KMS-11 (cell line): Measurements from ENCODE around the gene PCP2.

Experiments used
- H2AFZ ChIP-seq: fragments of 200-600 bp; sonication (generic); 2 replicates; pipeline ENCODE4 v1.6.1; 2016; ENCODE audit warnings: antibody characterized with exemption, mixed run types, low read depth
- H3K27ac ChIP-seq: fragments of 200-600 bp; sonication (generic); 2 replicates; pipeline ENCODE4 v1.6.1; 2016; ENCODE audit warnings: mild to moderate bottlenecking, mixed run types
- H3K27me3 ChIP-seq: fragments of 200-600 bp; sonication (generic); 2 replicates; pipeline ENCODE4 v1.6.1; 2017; ENCODE audit warnings: mild to moderate bottlenecking, low read depth, mixed run types, moderate library complexity; ENCODE audit not compliant: insufficient read depth
- H3K36me3 ChIP-seq: fragments of 200-600 bp; sonication (generic); 2 replicates; pipeline ENCODE4 v1.6.1; 2017; ENCODE audit warnings: mild to moderate bottlenecking, mixed run types; ENCODE audit not compliant: insufficient read depth
- H3K4me1 ChIP-seq: fragments of 200-600 bp; sonication (generic); 2 replicates; pipeline ENCODE4 v1.6.1; 2016; ENCODE audit warnings: mild to moderate bottlenecking, low read depth, mixed run types; ENCODE audit not compliant: poor library complexity, severe bottlenecking
- H3K4me2 ChIP-seq: fragments of 200-600 bp; sonication (generic); 2 replicates; pipeline ENCODE4 v1.7.0; 2016; ENCODE audit warnings: mild to moderate bottlenecking, mixed run types
- H3K4me3 ChIP-seq: fragments of 200-600 bp; sonication (generic); IDR thresholded peaks from 2 replicates; pipeline ENCODE4 v1.6.1; 2017; ENCODE audit warnings: low read depth, low read length, mixed read lengths; ENCODE audit not compliant: insufficient read depth
- H3K79me2 ChIP-seq: fragments of 200-600 bp; sonication (generic); 2 replicates; pipeline ENCODE4 v1.6.1; 2016; ENCODE audit warnings: low read depth, mixed run types; ENCODE audit not compliant: insufficient read depth
- H3K9ac ChIP-seq: fragments of 200-600 bp; sonication (generic); 2 replicates; pipeline ENCODE4 v1.6.1; 2016; ENCODE audit warnings: mild to moderate bottlenecking, mixed run types
- H4K20me1 ChIP-seq: fragments of 200-600 bp; sonication (generic); 2 replicates; pipeline ENCODE4 v1.6.1; 2016; ENCODE audit warnings: mild to moderate bottlenecking, mixed run types; ENCODE audit not compliant: insufficient read depth
- TF ChIP-seq, protein P1 (sequence below): fragments of 200-600 bp; sonication (generic); conservative IDR thresholded peaks from 2 replicates; pipeline ENCODE4 v1.6.1; 2017; ENCODE audit warnings: low read depth, mild to moderate bottlenecking, antibody characterized with exemption, low read length, moderate library complexity, mixed read lengths

PCP2 gene

GRCh38 chr19:7676376-7676775 is 42.9 kb upstream of the PCP2 start:
- TF ChIP-seq, protein P1, sequence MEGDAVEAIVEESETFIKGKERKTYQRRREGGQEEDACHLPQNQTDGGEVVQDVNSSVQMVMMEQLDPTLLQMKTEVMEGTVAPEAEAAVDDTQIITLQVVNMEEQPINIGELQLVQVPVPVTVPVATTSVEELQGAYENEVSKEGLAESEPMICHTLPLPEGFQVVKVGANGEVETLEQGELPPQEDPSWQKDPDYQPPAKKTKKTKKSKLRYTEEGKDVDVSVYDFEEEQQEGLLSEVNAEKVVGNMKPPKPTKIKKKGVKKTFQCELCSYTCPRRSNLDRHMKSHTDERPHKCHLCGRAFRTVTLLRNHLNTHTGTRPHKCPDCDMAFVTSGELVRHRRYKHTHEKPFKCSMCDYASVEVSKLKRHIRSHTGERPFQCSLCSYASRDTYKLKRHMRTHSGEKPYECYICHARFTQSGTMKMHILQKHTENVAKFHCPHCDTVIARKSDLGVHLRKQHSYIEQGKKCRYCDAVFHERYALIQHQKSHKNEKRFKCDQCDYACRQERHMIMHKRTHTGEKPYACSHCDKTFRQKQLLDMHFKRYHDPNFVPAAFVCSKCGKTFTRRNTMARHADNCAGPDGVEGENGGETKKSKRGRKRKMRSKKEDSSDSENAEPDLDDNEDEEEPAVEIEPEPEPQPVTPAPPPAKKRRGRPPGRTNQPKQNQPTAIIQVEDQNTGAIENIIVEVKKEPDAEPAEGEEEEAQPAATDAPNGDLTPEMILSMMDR = no peak
- no peak overlapping the region for H3K4me3 ChIP-seq
- no peaks in the 10 kb centered on the region for H3K36me3 ChIP-seq
- peaks cover 56% of the 10 kb centered on the region for H3K27me3 ChIP-seq
- H4K20me1 ChIP-seq = no peaks in the 10 kb centered on the region
- H3K4me1 ChIP-seq = no peaks in the 10 kb centered on the region
- no peak overlapping the region for H3K4me2 ChIP-seq
- H2AFZ ChIP-seq = no peak overlapping the region
- no peak overlapping the region for H3K9ac ChIP-seq
- no peaks in the 10 kb centered on the region for H3K79me2 ChIP-seq
- H3K27ac ChIP-seq = no peak overlapping the region

DNA sequence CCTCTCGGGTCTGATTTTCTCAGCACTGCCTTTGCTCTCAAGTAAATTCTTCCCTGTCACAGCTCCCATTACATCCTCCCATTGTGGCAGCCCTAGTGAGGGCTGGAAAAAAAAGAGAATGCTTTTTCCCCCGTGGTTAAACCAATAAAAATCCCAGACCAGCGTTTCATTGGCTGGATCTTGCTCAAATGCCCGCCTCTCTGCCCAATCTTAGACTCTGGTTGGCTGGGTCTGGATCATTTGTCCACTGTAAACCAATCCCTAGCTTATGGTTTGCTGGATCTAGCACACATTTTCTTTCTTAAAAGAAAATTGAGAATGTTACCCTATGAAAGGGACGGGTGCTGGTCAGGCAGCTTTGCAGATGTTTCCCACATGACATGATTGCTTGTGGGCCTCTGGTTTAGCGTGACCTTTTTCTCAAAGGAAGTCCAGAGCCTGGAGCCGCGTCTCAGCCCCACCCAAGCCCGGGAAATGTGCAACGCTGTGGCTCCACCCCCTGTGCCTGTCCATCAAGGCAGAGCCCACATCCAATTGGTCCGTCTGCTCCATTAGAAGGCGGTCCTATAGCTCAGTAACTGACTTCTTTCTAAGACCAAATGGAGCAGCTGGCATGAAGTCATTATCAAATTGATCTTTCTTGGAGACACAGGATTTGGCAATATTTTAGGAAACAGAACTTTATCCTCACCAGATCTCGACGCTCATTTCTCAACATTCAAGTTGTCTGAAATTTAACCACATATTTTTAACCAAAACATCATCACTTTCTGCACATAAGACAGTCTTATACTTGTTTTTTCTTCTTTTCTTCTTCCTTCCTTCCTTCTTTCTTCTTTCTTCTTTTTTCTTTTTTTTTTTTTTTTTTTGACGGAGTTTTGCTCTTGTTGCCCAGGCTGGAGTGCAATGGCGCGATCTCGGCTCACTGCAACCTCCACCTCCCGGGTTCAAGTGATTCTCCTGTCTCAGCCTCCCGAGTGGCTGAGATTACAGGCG is 40.8 kb upstream of the PCP2 start:
- Histone ChIP-seq H3K4me3 (no peak overlapping the region), H3K9ac (no peak overlapping the region), H3K79me2 (no peaks in the 10 kb centered on the region), H4K20me1 (no peaks in the 10 kb centered on the region), H3K27me3 (peaks cover 60% of the 10 kb centered on the region), H3K27ac (no peak overlapping the region), H3K4me2 (peak overlapping the region; percentile 23; the same call in 1 of the 2 replicates), H3K4me1 (no peaks in the 10 kb centered on the region), H3K36me3 (no peaks in the 10 kb centered on the region), H2AFZ (peak overlapping the region; percentile 60; the same call in 1 of the 2 replicates)
- TF ChIP-seq, protein P1 = no peak

DNA sequence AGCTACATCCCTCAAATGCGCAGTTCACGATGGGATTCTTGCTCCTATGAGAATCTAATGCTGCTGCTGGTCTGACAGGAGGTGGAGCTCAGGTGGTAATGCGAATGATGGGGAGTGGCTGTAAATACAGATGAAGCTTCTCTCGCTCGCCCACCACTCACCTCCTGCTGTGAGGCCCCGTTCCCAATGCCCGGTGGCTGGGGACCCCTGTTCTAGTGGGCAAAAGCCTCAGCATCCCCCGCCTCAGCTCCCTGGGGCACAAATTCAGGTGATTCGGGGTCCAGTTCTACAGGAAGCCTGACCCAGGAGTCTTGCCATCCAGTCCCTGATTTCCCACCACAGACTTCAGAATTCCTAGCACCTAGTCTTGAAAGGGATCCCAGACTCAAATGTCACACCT is 39.0 kb upstream of the PCP2 start:
- Histone ChIP-seq H3K27ac (no peak overlapping the region), H3K79me2 (no peaks in the 10 kb centered on the region), H3K4me2 (no peak overlapping the region), H3K9ac (no peak overlapping the region), H3K4me3 (no peak overlapping the region), H3K4me1 (no peaks in the 10 kb centered on the region), H2AFZ (no peak overlapping the region), H3K36me3 (no peaks in the 10 kb centered on the region), H3K27me3 (peaks cover 61% of the 10 kb centered on the region; the same call in 1 of the 2 replicates), H4K20me1 (no peaks in the 10 kb centered on the region)
- TF ChIP-seq, protein P1 = no peak

- H3K79me2 ChIP-seq = no peaks in the 10 kb centered on the region
- no peak overlapping the region for H2AFZ ChIP-seq
- H3K4me2 ChIP-seq = no peak overlapping the region
- no peaks in the 10 kb centered on the region for H3K36me3 ChIP-seq
- peaks cover 58% of the 10 kb centered on the region; the same call in 1 of the 2 replicates for H3K27me3 ChIP-seq
- TF ChIP-seq, protein P1 = no peak
- no peaks in the 10 kb centered on the region for H3K4me1 ChIP-seq
- H4K20me1 ChIP-seq = no peaks in the 10 kb centered on the region
- H3K27ac ChIP-seq = no peak overlapping the region
- H3K9ac ChIP-seq = no peak overlapping the region
- no peak overlapping the region for H3K4me3 ChIP-seq
These were observed 37.3 kb upstream of the PCP2 start for GRCh38 chr19:7670790-7671189.
